Cardiac muscle cell (in vitro differentiated cells and primary cell): ENCODE data around the gene NAT9. TPM values are rescaled to one million over a fixed set of nuclear protein-coding genes. Genes with fewer than 3 reads are reported as not detected.

Experiments
- polyA plus RNA-seq: library from polyadenylated mRNA; unstranded; fragments of >200 nt; fragmentation: Nextera tagmentation; extraction: Ambion mirVana; gene quantifications from 2 replicates; pipeline ENCODE4 v1.2.1, GENCODE V29; 2016
- total RNA-seq: library from RNA; depleted of rRNA; stranded (reverse); fragments of >200 nt; gene quantifications from 2 replicates; pipeline ENCODE4 v1.2.3, GENCODE V29; 2016

The NAT9 gene
- total and polyA plus RNA-seq, 2 experiments from 2014 or later = 56.2 to 73.1 TPM

Other genes with a start within 250 kb of the NAT9 start
- gene CD300LB, start 244.9 kb downstream of the NAT9 start, total RNA-seq = not detected in 2 replicates
- gene CD300LB, start 244.9 kb downstream of the NAT9 start, polyA plus RNA-seq = not detected in 2 replicates
- gene CD300C, start 230.2 kb downstream of the NAT9 start, total RNA-seq = 0.07 and 0.12 TPM in 2 replicates
- gene CD300C, start 230.2 kb downstream of the NAT9 start, polyA plus RNA-seq = 0.83 TPM in 1 of 2 replicates, not detected in the other
- gene CD300H, start 208.8 kb downstream of the NAT9 start, total RNA-seq = not detected in 2 replicates
- gene CD300H, start 208.8 kb downstream of the NAT9 start, polyA plus RNA-seq = not detected in 2 replicates
- not detected in 2 replicates for gene CD300LD, start 184.1 kb downstream of the NAT9 start, total RNA-seq
- gene CD300LD, start 184.1 kb downstream of the NAT9 start, polyA plus RNA-seq = not detected in 2 replicates
- gene CD300E, start 152.6 kb downstream of the NAT9 start, total RNA-seq = 0.07 TPM in 1 of 2 replicates, not detected in the other
- gene CD300E, start 152.6 kb downstream of the NAT9 start, polyA plus RNA-seq = 0.34 TPM in 1 of 2 replicates, not detected in the other
- not detected in 2 replicates for gene CD300LF, start 63.4 kb downstream of the NAT9 start, total RNA-seq
- not detected in 2 replicates for gene CD300LF, start 63.4 kb downstream of the NAT9 start, polyA plus RNA-seq
- gene RAB37, start 39.1 kb downstream of the NAT9 start, total RNA-seq = 3.4 and 6.9 TPM in 2 replicates
- 4.6 and 4.9 TPM in 2 replicates for gene RAB37, start 39.1 kb downstream of the NAT9 start, polyA plus RNA-seq
- gene NHERF1, start 27.7 kb downstream of the NAT9 start, total RNA-seq = 78.2 and 87.3 TPM in 2 replicates
- gene NHERF1, start 27.7 kb downstream of the NAT9 start, polyA plus RNA-seq = 95.1 and 111 TPM in 2 replicates
- 0.95 and 6.1 TPM in 2 replicates for gene GRIN2C, start 83.5 kb upstream of the NAT9 start, total RNA-seq
- gene GRIN2C, start 83.5 kb upstream of the NAT9 start, polyA plus RNA-seq = 0.71 and 1.1 TPM in 2 replicates
- 44.6 and 44.7 TPM in 2 replicates for gene FDXR, start 96.6 kb upstream of the NAT9 start, total RNA-seq
- gene FDXR, start 96.6 kb upstream of the NAT9 start, polyA plus RNA-seq = 49.9 and 55.9 TPM in 2 replicates
- 0.83 and 0.85 TPM in 2 replicates for gene FADS6, start 117.3 kb upstream of the NAT9 start, total RNA-seq
- gene FADS6, start 117.3 kb upstream of the NAT9 start, polyA plus RNA-seq = 0.76 and 1.3 TPM in 2 replicates
- gene USH1G, start 146.9 kb upstream of the NAT9 start, total RNA-seq = 2.5 and 4.0 TPM in 2 replicates
- 1.9 and 3.1 TPM in 2 replicates for gene USH1G, start 146.9 kb upstream of the NAT9 start, polyA plus RNA-seq
- gene OTOP2, start 147.9 kb upstream of the NAT9 start, total RNA-seq = not detected in 2 replicates
- gene OTOP2, start 147.9 kb upstream of the NAT9 start, polyA plus RNA-seq = not detected in 2 replicates
- not detected in 2 replicates for gene OTOP3, start 159.6 kb upstream of the NAT9 start, total RNA-seq
- gene OTOP3, start 159.6 kb upstream of the NAT9 start, polyA plus RNA-seq = not detected in 2 replicates
- gene HID1, start 196.4 kb upstream of the NAT9 start, total RNA-seq = 35.2 and 46.3 TPM in 2 replicates
- gene HID1, start 196.4 kb upstream of the NAT9 start, polyA plus RNA-seq = 45.4 and 57.3 TPM in 2 replicates
- gene CDR2L, start 211.3 kb upstream of the NAT9 start, total RNA-seq = 15.1 and 16.4 TPM in 2 replicates
- 5.9 and 8.0 TPM in 2 replicates for gene CDR2L, start 211.3 kb upstream of the NAT9 start, polyA plus RNA-seq
- 44.8 and 62.9 TPM in 2 replicates for gene MRPL58, start 236.3 kb upstream of the NAT9 start, total RNA-seq
- gene MRPL58, start 236.3 kb upstream of the NAT9 start, polyA plus RNA-seq = 39.7 and 48.4 TPM in 2 replicates